Stimulated activated CD8-positive, alpha-beta memory T cell treated with anti-CD3 and anti-CD28 coated beads, Interleukin-4, amount 100 ng/mL, for 24 hours (primary cell): ENCODE measurements around the gene ATP5PD.

ENCODE experiments used
- DNase-seq: peaks from one replicate; pipeline ENCODE4 v3.0.0-alpha.2; 2020; ENCODE audit warnings: low read depth

ATP5PD gene

GRCh38 chr17:75046407-75047289 is at the start of gene ATP5PD, which contains the start of gene KCTD2:
Gene ATP5PD (minus strand): TSS chr17:75046969. CDS start chr17:75042650, 4,319 bp downstream.
Gene KCTD2 (plus strand): TSS chr17:75047225. CDS start chr17:75047251, 26 bp downstream.
- peak; percentile 94 for DNase-seq

GRCh38 chr17:75096082-75096625 is 49.4 kb upstream of the ATP5PD start:
- DNase-seq: no peak

- no peak for DNase-seq
Observed at GRCh38 chr17:75094871-75095399, 48.2 kb upstream of the ATP5PD start.

GRCh38 chr17:75093548-75094158 is 46.9 kb upstream of the ATP5PD start:
- DNase-seq: no peak

GRCh38 chr17:75091855-75092327 is 45.1 kb upstream of the ATP5PD start:
- DNase-seq: no peak

GRCh38 chr17:75090871-75091854 is 44.4 kb upstream of the ATP5PD start:
- no peak for DNase-seq

GRCh38 chr17:75088465-75089417 is 42.0 kb upstream of the ATP5PD start:
- no peak for DNase-seq

- DNase-seq: peak; percentile 19
Observed at GRCh38 chr17:75087558-75088453, 41.0 kb upstream of the ATP5PD start, which contains the start of gene SLC16A5. Gene SLC16A5 (plus strand): TSS chr17:75087954. CDS start chr17:75093637, 5,683 bp downstream.

GRCh38 chr17:75087182-75087557 is 40.4 kb upstream of the ATP5PD start:
- no peak for DNase-seq

GRCh38 chr17:75086496-75087181 is 39.9 kb upstream of the ATP5PD start:
- no peak for DNase-seq

GRCh38 chr17:75084039-75084660 is 37.4 kb upstream of the ATP5PD start:
- DNase-seq: no peak

GRCh38 chr17:75082683-75083082 is 35.9 kb upstream of the ATP5PD start:
- DNase-seq: no peak

- DNase-seq: no peak
Observed at GRCh38 chr17:75081611-75082540, 35.1 kb upstream of the ATP5PD start.

GRCh38 chr17:75079023-75079373 is 32.2 kb upstream of the ATP5PD start:
- no peak for DNase-seq

GRCh38 chr17:75078284-75079022 is 31.7 kb upstream of the ATP5PD start:
- no peak for DNase-seq
